22Rv1 (cell line): ENCODE results near the gene PECR.

Source experiments
- ZFX ChIP-seq: fragments of 450-650 bp; IDR thresholded peaks from 2 replicates; pipeline ENCODE4 v1.6.1; 2017; ENCODE audit warnings: antibody characterized with exemption, borderline replicate concordance
- TF ChIP-seq, protein P1 (sequence below): fragments of 450-650 bp; IDR thresholded peaks from 2 replicates; pipeline ENCODE4 v1.5.1; 2017; ENCODE audit warnings: mild to moderate bottlenecking

DNA sequence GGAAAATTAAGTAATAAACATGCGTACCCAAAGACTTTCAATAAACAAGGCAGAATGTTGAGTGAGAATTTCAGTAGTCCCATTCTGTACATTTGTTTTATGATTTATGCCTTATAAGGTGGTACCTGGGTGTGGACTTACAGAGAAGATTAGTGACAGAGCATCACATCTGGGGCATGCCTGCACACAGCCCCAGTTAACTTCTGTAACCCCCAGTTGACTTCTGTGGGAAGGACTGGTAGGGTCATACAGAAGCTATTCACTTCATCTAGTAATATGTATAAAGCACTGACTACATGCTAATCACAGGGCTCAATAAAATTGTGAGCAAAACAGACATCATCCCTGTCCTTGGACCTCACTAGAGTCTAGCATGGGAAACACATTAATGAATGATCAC, 84.4 kb downstream of the PECR start:
- TF ChIP-seq, protein P1, sequence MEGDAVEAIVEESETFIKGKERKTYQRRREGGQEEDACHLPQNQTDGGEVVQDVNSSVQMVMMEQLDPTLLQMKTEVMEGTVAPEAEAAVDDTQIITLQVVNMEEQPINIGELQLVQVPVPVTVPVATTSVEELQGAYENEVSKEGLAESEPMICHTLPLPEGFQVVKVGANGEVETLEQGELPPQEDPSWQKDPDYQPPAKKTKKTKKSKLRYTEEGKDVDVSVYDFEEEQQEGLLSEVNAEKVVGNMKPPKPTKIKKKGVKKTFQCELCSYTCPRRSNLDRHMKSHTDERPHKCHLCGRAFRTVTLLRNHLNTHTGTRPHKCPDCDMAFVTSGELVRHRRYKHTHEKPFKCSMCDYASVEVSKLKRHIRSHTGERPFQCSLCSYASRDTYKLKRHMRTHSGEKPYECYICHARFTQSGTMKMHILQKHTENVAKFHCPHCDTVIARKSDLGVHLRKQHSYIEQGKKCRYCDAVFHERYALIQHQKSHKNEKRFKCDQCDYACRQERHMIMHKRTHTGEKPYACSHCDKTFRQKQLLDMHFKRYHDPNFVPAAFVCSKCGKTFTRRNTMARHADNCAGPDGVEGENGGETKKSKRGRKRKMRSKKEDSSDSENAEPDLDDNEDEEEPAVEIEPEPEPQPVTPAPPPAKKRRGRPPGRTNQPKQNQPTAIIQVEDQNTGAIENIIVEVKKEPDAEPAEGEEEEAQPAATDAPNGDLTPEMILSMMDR = no peak
- TF ChIP-seq ZFX = no peak
